Natural killer cell treated with Interleukin-12 subunit alpha and Interleukin-12 subunit beta and Interleukin-15 and Interleukin-18, amount 100 ng/mL, for 72 hours (primary cell): ENCODE measurements around the gene TBC1D25. TPM values are rescaled to one million over a fixed set of nuclear protein-coding genes. Genes with fewer than 3 reads are reported as not detected.
A peak's percentile ranks its signal among the peaks of the same experiment; 100 is the strongest.
"Not testable (repeated sequence)": the region's sequence is repeated elsewhere in the genome, so short reads cannot be mapped to it uniquely, and the experiment has no call there.

Experiments
- ATAC-seq, 2 donors: fragments of 150-1000 bp; cut with Tn5 transposase in 1 of 2; sonication (Bioruptor Pico), chemical (Tn5 transposase) in 1 of 2; 2 replicates each; pipeline ENCODE4 v1.10.0; 2021
- DNase-seq: peaks from one replicate; pipeline ENCODE4 v3.0.0; 2022; ENCODE audit warnings: low spot score
- H3K27ac Mint-ChIP-seq, 2 donors: 1 replicate in 1 of 2; 2 replicates in 1 of 2; pipeline ENCODE4 v1.8.0; 2022; ENCODE audit warnings: mixed read lengths in 2 of 2, mild to moderate bottlenecking in 1 of 2, moderate library complexity in 1 of 2
- H3K27me3 Mint-ChIP-seq, 2 donors: 1 replicate in 1 of 2; 2 replicates in 1 of 2; pipeline ENCODE4 v1.8.0; 2022; ENCODE audit warnings: mixed read lengths in 2 of 2
- H3K36me3 Mint-ChIP-seq: one replicate; pipeline ENCODE4 v1.8.0; 2022; ENCODE audit warnings: mixed read lengths
- H3K4me1 Mint-ChIP-seq, 2 donors: 1 replicate in 1 of 2; 2 replicates in 1 of 2; pipeline ENCODE4 v1.8.0; 2022; ENCODE audit warnings: low read depth in 2 of 2, mixed read lengths in 2 of 2, mild to moderate bottlenecking in 1 of 2
- H3K4me3 Mint-ChIP-seq: one replicate; pipeline ENCODE4 v1.8.0; 2022; ENCODE audit warnings: mixed read lengths
- H3K9me3 Mint-ChIP-seq: 2 replicates; pipeline ENCODE4 v1.8.0; 2022; ENCODE audit warnings: mixed read lengths
- total RNA-seq, 2 donors: library from RNA; stranded (reverse); gene quantifications; one replicate each; pipeline ENCODE4 v1.2.3, GENCODE V29; 2022

TBC1D25 gene
- total RNA-seq, 2 donors from 2014 or later: 31.8 to 37.0 TPM

DNA sequence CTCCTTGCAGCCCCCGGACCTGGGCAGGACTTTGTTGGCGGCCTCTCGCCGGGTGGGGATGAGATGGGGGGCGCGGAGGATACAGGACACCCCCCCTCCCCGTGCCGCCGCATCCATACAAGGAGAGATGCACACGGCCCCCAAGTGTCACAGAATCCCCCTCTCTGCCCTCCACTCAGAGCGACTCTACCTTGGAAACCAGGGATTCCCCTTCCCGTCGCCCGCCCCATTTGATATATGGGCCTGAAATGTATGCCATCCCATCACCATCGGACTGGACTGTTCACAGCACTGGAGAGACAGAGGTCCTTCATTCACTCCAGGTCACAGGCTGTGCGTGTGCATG is 30.3 kb upstream of the TBC1D25 start:
- Mint-ChIP-seq H3K9me3 (no peaks in the 10 kb centered on the region), H3K4me3 (peak overlapping the region; percentile 89), H3K4me1 (peaks cover 18 to 26% of the 10 kb centered on the region in 2 donors), H3K36me3 (no peaks in the 10 kb centered on the region), H3K27me3 (no peaks in the 10 kb centered on the region), H3K27ac (peak overlapping the region; percentile 70 to 81)
- ATAC-seq (peak; percentile 24 to 55), DNase-seq (no peak)

DNA sequence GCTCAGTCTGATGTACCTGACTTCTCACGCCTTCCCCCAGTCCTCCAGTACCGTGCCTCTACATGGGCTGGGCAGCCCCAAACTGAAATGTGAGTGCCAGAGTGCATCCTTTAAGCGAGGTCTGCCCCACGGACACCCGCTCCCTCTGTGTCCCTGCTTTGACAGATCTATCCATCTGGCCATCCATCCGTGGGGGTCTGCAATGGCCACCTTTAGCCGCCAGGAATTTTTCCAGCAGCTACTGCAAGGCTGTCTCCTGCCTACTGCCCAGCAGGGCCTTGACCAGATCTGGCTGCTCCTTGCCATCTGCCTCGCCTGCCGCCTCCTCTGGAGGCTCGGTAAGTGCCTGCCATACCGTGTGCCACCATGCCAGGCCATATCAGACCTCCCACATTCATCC is 29.9 kb upstream of the TBC1D25 start:
- ATAC-seq (no peak), DNase-seq (no peak)
- Mint-ChIP-seq H3K36me3 (no peaks in the 10 kb centered on the region), H3K4me1 (peaks cover 18 to 26% of the 10 kb centered on the region in 2 donors), H3K9me3 (no peaks in the 10 kb centered on the region), H3K27ac (peak overlapping the region; percentile 70 to 81), H3K4me3 (peak overlapping the region; percentile 89), H3K27me3 (no peaks in the 10 kb centered on the region)

DNA sequence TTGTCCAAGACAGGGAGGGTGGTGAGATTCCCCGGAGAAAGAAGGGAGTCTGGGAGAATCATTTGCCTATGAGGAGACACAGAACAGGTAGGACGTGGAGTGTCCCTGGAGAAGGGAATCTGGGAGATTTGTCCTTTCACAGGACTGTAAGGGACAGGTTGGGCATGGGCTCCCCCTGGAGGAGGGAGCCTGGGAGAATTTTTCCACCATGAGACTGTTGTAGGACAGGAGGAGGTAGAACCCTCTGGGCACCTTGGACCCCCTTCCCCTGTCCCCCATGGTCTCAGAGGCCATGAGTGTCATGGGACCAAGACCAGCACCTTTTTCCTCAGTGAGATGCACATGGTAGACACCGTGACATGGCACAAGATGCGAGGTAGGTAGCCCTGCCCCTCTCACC is 28.0 kb upstream of the TBC1D25 start:
- no peaks in the 10 kb centered on the region for H3K9me3 Mint-ChIP-seq
- H3K36me3 Mint-ChIP-seq: peaks cover 4% of the 10 kb centered on the region
- no peaks in the 10 kb centered on the region for H3K27me3 Mint-ChIP-seq
- ATAC-seq: no peak
- no peak overlapping the region for H3K4me3 Mint-ChIP-seq
- no peak for DNase-seq
- peaks cover 18 to 26% of the 10 kb centered on the region in 2 donors for H3K4me1 Mint-ChIP-seq
- no peak overlapping the region for H3K27ac Mint-ChIP-seq

DNA sequence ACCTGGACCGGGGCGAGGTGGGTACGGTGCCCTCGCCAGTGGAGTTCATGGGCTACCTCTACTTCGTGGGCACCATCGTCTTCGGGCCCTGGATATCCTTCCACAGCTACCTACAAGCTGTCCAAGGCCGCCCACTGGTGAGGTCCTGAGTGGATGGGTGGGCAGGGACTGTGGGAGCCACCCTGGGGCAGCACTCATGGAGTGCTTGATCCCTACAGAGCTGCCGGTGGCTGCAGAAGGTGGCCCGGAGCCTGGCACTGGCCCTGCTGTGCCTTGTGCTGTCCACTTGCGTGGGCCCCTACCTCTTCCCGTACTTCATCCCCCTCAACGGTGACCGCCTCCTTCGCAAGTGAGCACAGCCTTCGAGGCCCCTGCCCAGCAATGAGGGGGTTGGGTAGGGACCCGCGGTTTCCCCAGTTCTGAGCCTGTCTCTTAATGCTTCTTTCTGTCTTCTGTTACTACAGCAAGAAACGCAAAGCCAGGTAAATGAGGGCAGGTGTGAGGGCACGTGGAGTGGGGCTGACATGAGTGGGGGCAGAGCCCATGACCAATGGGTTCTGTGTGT is 27.1 kb upstream of the TBC1D25 start:
- Mint-ChIP-seq H3K36me3 (peaks cover 4% of the 10 kb centered on the region), H3K27ac (no peak overlapping the region), H3K4me3 (no peak overlapping the region), H3K4me1 (peaks cover 18 to 26% of the 10 kb centered on the region in 2 donors), H3K9me3 (no peaks in the 10 kb centered on the region), H3K27me3 (no peaks in the 10 kb centered on the region)
- DNase-seq (no peak), ATAC-seq (no peak)

DNA sequence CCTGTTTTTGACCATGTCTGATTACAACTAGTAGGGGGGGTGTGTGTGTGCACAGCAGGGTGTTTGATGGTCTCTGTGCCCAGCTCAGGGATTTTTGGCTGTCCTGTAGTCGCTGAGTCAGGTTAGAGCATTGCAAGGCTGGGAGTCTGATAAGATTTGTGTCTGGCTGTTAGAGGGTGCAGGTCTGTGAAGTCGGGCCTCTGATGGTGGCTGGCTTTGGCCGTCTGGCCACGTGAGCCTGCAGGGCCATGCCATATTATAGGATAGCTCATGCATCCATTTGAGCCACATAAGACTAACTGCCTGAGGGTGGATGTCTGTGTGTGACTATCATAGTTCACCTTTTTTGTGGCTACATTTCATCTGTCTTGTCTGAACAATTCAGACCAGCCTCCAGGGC is 25.8 kb upstream of the TBC1D25 start:
- H3K27me3 Mint-ChIP-seq: no peaks in the 10 kb centered on the region
- H3K27ac Mint-ChIP-seq: no peak overlapping the region
- H3K36me3 Mint-ChIP-seq: peaks cover 4% of the 10 kb centered on the region
- ATAC-seq (no peak), DNase-seq (no peak)
- H3K4me3 Mint-ChIP-seq: no peak overlapping the region
- H3K4me1 Mint-ChIP-seq: peaks cover 18 to 23% of the 10 kb centered on the region in 2 donors
- H3K9me3 Mint-ChIP-seq: no peaks in the 10 kb centered on the region

GRCh38 chrX:48514126-48514806 is 25.2 kb upstream of the TBC1D25 start:
- Mint-ChIP-seq H3K27me3 (no peaks in the 10 kb centered on the region), H3K36me3 (peaks cover 4% of the 10 kb centered on the region), H3K9me3 (no peaks in the 10 kb centered on the region), H3K4me3 (no peak overlapping the region), H3K4me1 (peaks cover 18 to 23% of the 10 kb centered on the region in 2 donors), H3K27ac (peak overlapping the region in 1 of 2 donors; percentile 17)
- ATAC-seq (no peak), DNase-seq (no peak)

GRCh38 chrX:48514868-48515460 is 24.6 kb upstream of the TBC1D25 start:
- Mint-ChIP-seq H3K36me3 (peaks cover 4% of the 10 kb centered on the region), H3K9me3 (no peaks in the 10 kb centered on the region), H3K4me1 (peaks cover 13 to 16% of the 10 kb centered on the region in 2 donors), H3K27ac (peak overlapping the region in 1 of 2 donors; percentile 17), H3K27me3 (no peaks in the 10 kb centered on the region), H3K4me3 (no peak overlapping the region)
- DNase-seq (no peak), ATAC-seq (no peak)

- no peak overlapping the region for H3K27ac Mint-ChIP-seq
- peaks cover 13 to 20% of the 10 kb centered on the region in 2 donors for H3K4me1 Mint-ChIP-seq
- H3K4me3 Mint-ChIP-seq: no peak overlapping the region
- H3K36me3 Mint-ChIP-seq: peaks cover 4% of the 10 kb centered on the region
- H3K27me3 Mint-ChIP-seq: peaks cover 0 to 3% of the 10 kb centered on the region in 2 donors
- DNase-seq (no peak), ATAC-seq (no peak)
- H3K9me3 Mint-ChIP-seq: no peaks in the 10 kb centered on the region
These were observed 23.7 kb upstream of the TBC1D25 start for GRCh38 chrX:48515842-48516241.

DNA sequence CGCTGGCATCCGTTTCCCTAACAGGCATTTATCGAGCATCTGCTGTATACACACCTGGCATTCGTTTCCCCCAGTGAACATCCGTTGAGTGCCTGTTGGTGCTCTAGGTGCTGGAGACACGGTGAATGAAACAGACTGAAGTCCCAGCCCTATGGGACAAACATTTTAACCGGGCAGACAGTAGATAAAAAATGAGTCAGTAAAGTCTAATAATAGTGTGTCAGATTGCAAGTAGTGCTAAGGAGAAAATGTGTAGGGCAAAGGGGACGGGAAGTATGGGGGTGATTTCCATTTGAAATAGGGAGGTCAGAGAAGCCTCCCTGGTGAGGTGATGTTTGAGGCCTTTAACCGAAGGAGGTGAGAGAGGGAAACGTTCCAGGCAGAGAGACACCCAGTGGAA is 23.2 kb upstream of the TBC1D25 start:
- Mint-ChIP-seq H3K4me1 (peaks cover 13 to 23% of the 10 kb centered on the region in 2 donors), H3K4me3 (no peak overlapping the region), H3K36me3 (peaks cover 4% of the 10 kb centered on the region), H3K27me3 (peaks cover 0 to 3% of the 10 kb centered on the region in 2 donors), H3K27ac (no peak overlapping the region), H3K9me3 (no peaks in the 10 kb centered on the region)
- ATAC-seq (no peak), DNase-seq (no peak)

- Mint-ChIP-seq H3K36me3 (peaks cover 4% of the 10 kb centered on the region), H3K4me3 (no peak overlapping the region), H3K27ac (peak overlapping the region in 1 of 2 donors; percentile 39), H3K9me3 (no peaks in the 10 kb centered on the region), H3K4me1 (peaks cover 14 to 19% of the 10 kb centered on the region in 2 donors), H3K27me3 (peaks cover 0 to 3% of the 10 kb centered on the region in 2 donors)
- ATAC-seq (no peak), DNase-seq (no peak)
These were observed 22.5 kb upstream of the TBC1D25 start for GRCh38 chrX:48516987-48517386.

DNA sequence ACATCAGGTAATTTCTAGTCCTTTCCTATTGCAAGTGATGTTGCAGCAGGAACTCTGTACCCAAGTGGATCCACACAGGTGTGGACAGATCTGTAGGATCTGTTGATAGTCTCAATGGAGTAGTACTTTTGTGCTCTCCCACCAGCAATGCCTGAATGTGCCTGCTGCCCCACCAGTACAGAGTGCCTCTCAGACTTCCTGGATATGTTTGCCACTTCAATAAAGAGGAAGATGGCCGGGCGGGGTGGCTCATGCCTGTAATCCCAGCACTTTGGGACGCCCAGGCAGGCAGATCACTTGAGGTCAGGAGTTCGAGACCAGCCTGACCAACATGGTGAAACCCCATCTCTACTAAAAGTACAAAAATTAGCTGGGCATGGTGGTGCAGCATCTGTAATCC is 20.0 kb upstream of the TBC1D25 start:
- H3K36me3 Mint-ChIP-seq, H3K27me3 Mint-ChIP-seq, ATAC-seq, H3K4me3 Mint-ChIP-seq, DNase-seq, H3K9me3 Mint-ChIP-seq: not testable (repeated sequence)
- Mint-ChIP-seq H3K27ac (peak overlapping the region; percentile 91 to 100), H3K4me1 (peaks cover 17 to 18% of the 10 kb centered on the region in 2 donors)

- peaks cover 17 to 18% of the 10 kb centered on the region in 2 donors for H3K4me1 Mint-ChIP-seq
- H3K27me3 Mint-ChIP-seq: peaks cover 0 to 3% of the 10 kb centered on the region in 2 donors
- H3K9me3 Mint-ChIP-seq: no peaks in the 10 kb centered on the region
- peaks cover 9% of the 10 kb centered on the region for H3K36me3 Mint-ChIP-seq
- peak overlapping the region; percentile 94 for H3K4me3 Mint-ChIP-seq
- peak overlapping the region; percentile 91 to 100 for H3K27ac Mint-ChIP-seq
- ATAC-seq (no peak), DNase-seq (no peak)
These were observed 19.1 kb upstream of the TBC1D25 start for GRCh38 chrX:48520455-48520854.

DNA sequence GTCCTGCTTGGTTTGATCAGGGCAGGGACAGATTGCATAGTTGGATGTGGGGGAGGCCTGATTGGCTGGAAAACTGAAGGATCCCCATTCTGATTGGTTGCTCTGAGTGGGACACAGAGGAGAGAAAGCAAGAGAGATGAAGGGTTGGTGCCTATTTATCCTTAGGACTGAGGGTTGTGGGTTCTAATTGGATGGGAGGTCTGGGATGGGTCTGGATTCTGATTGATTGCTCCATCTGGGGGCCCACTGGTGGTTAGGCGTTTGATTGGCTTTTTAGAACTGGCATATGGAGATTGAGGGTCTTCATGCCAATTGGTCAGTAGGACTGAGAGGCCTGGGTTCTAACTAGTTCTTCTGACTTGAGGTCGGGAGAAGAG is 18.6 kb upstream of the TBC1D25 start:
- Mint-ChIP-seq H3K27ac (peak overlapping the region; percentile 91 to 100), H3K4me1 (peaks cover 17 to 18% of the 10 kb centered on the region in 2 donors), H3K27me3 (peaks cover 0 to 3% of the 10 kb centered on the region in 2 donors), H3K36me3 (peaks cover 9% of the 10 kb centered on the region), H3K4me3 (peak overlapping the region; percentile 94), H3K9me3 (no peaks in the 10 kb centered on the region)
- ATAC-seq (peak in 1 of 2 donors; percentile 7), DNase-seq (no peak)
